GM12875 (cell line): Measurements from ENCODE around the gene DNAJB8.

Experiments used
- H3K4me3 ChIP-seq: one replicate; pipeline ENCODE4 v1.5.1; 2011; ENCODE audit warnings: low read depth, low read length, control low read depth
- CTCF ChIP-seq: IDR thresholded peaks from 2 replicates; pipeline ENCODE4 v1.5.1; 2011; ENCODE audit warnings: low read depth, mild to moderate bottlenecking, control low read depth, inconsistent platforms, low read length, moderate library complexity, borderline replicate concordance; ENCODE audit not compliant: insufficient read depth

DNAJB8 gene

GRCh38 chr3:128482175-128482574 lies 15.5 kb upstream of the DNAJB8 start:
- no peak overlapping the region for H3K4me3 ChIP-seq
- no peak for TF ChIP-seq CTCF

- no peak overlapping the region for H3K4me3 ChIP-seq
Observed at GRCh38 chr3:128481438-128481942, 14.8 kb upstream of the DNAJB8 start.

GRCh38 chr3:128480717-128481437 lies 14.2 kb upstream of the DNAJB8 start:
- H3K4me3 ChIP-seq, result no peak overlapping the region
- no peak for TF ChIP-seq CTCF

More at GRCh38 chr3:128481438-128481942, 14.8 kb upstream of the DNAJB8 start:
- no peak for TF ChIP-seq CTCF

GRCh38 chr3:128480278-128480677 lies 13.6 kb upstream of the DNAJB8 start:
- no peak for TF ChIP-seq CTCF
- H3K4me3 ChIP-seq, result no peak overlapping the region

- no peak for TF ChIP-seq CTCF
Observed at GRCh38 chr3:128479558-128480086, 12.9 kb upstream of the DNAJB8 start.

GRCh38 chr3:128478576-128479506 lies 12.2 kb upstream of the DNAJB8 start:
- no peak for TF ChIP-seq CTCF
- H3K4me3 ChIP-seq, result no peak overlapping the region

More at GRCh38 chr3:128479558-128480086, 12.9 kb upstream of the DNAJB8 start:
- no peak overlapping the region for H3K4me3 ChIP-seq
